ENCODE results near the gene IMMP2L. TPM values are rescaled to one million over a fixed set of nuclear protein-coding genes. Genes with fewer than 3 reads are reported as not detected.
A peak's percentile ranks its signal among the peaks of the same experiment; 100 is the strongest.

The IMMP2L gene
- polyA plus RNA-seq, 2 of the 4 experiments (the other 2 are of a cell fraction) = 16.1 to 23.8 TPM

GRCh38 chr7:110921595-110922151, 640.6 kb downstream of the IMMP2L start:
- no peak overlapping the region for H3K4me2 ChIP-seq
- TF ChIP-seq SREBF2 (IDR thresholded peaks at IDR 0.05) = no peak
- TF ChIP-seq RARB (CRISPR knock-in tag; IDR thresholded peaks at IDR 0.05) = no peak
- TF ChIP-seq CBX2 (IDR thresholded peaks at IDR 0.05; ENCODE audit: borderline replicate concordance, low read depth) = no peak
- TF ChIP-seq ESRRA (IDR thresholded peaks at IDR 0.05; ENCODE audit: borderline replicate concordance, low read length) = no peak
- no peak for TF ChIP-seq KDM1A (IDR thresholded peaks at IDR 0.05; ENCODE audit: low read depth)
- no peak for TF ChIP-seq MAX (IDR thresholded peaks at IDR 0.05)
- no peak for TF ChIP-seq SMC3 (IDR thresholded peaks at IDR 0.05)
- TF ChIP-seq EHMT2 (IDR thresholded peaks at IDR 0.05; ENCODE audit: low read depth) = no peak
- TF ChIP-seq CHD4 (IDR thresholded peaks at IDR 0.05; ENCODE audit: borderline replicate concordance) = no peak
- TF ChIP-seq REST (IDR thresholded peaks at IDR 0.05) = no peak
- no peak for TF ChIP-seq HMGXB4 (CRISPR knock-in tag; IDR thresholded peaks at IDR 0.05; ENCODE audit: borderline replicate concordance)
- no peak for TF ChIP-seq USF2 (IDR thresholded peaks at IDR 0.05)
- TF ChIP-seq CHD2 (IDR thresholded peaks at IDR 0.05; ENCODE audit: low read length, partially characterized antibody) = no peak
- TF ChIP-seq MAFK (IDR thresholded peaks at IDR 0.05; ENCODE audit: partially characterized antibody) = no peak
- TF ChIP-seq FOSB (CRISPR knock-in tag; IDR thresholded peaks at IDR 0.05) = no peak
- TF ChIP-seq GATA3 (IDR thresholded peaks at IDR 0.05; ENCODE audit: borderline replicate concordance) = no peak
- TF ChIP-seq RFX5 (IDR thresholded peaks at IDR 0.05) = no peak
- H3K4me1 ChIP-seq = peaks cover 12% of the 10 kb centered on the region; the same call in 2 of the 3 replicates
- no peak overlapping the region for H3K27ac ChIP-seq
- CTCF ChIA-PET = no interaction called here
- ATAC-seq (no peak), DNase-seq (ENCODE audit: low read depth in 1 of 2, low spot score in 1 of 2) (no peak), FAIRE-seq (no peak)
- POLR2A ChIA-PET = no interaction called here
- H3K9me3 ChIP-seq = no peaks in the 10 kb centered on the region
- no peak overlapping the region for H3K4me3 ChIP-seq

- ATAC-seq = no peak
- 31% methylated on average over 2 of the region's 2 CpGs for WGBS (ENCODE audit: missing lambda C conversion rate)
- Histone ChIP-seq H3K4me1 (peaks cover 12% of the 10 kb centered on the region; the same call in 2 of the 3 replicates), H3K4me2 (no peak overlapping the region), H3K27ac (no peak overlapping the region), H3K9me3 (no peaks in the 10 kb centered on the region), H3K4me3 (no peak overlapping the region)
- DNase-seq (ENCODE audit: low read depth in 1 of 2, low spot score in 1 of 2) = no peak
- ChIA-PET CTCF (no interaction called here), POLR2A (no interaction called here)
- no peak for FAIRE-seq
- no peak for TF ChIP-seq PBX3 (IDR thresholded peaks at IDR 0.05)
- TF ChIP-seq ELK1 (IDR thresholded peaks at IDR 0.05; ENCODE audit: low read depth, low read length) = no peak
- TF ChIP-seq FOSL2 (IDR thresholded peaks at IDR 0.05) = no peak
- 0 out of 2 replicates have a peak, but pooled peaks have one; percentile 14 for TF ChIP-seq FOSL2 (CRISPR knock-in tag; IDR thresholded peaks at IDR 0.05)
- TF ChIP-seq NR3C1 (IDR thresholded peaks at IDR 0.05) = no peak
- TF ChIP-seq E2F6 (IDR thresholded peaks at IDR 0.05; ENCODE audit: borderline replicate concordance, low read depth) = no peak
- no peak for TF ChIP-seq NFE2L2 (conservative IDR thresholded peaks at IDR 0.05; ENCODE audit: low read length)
- TF ChIP-seq ZNF302 (CRISPR knock-in tag; IDR thresholded peaks at IDR 0.05) = no peak
- no peak for TF ChIP-seq MYC (IDR thresholded peaks at IDR 0.05; ENCODE audit: borderline replicate concordance, low read length)
- no peak for TF ChIP-seq CBX8 (IDR thresholded peaks at IDR 0.05)
- no peak for TF ChIP-seq CHD2 (IDR thresholded peaks at IDR 0.05; ENCODE audit: low read length, partially characterized antibody)
- peak; percentile 84 for TF ChIP-seq MAFK (IDR thresholded peaks at IDR 0.05; ENCODE audit: partially characterized antibody)
Measured at GRCh38 chr7:110918949-110919548, 643.2 kb downstream of the IMMP2L start.

All from A549 (cell line).